A673 (cell line): ENCODE data around the gene GH2.
"Not testable (repeated sequence)": the region's sequence is repeated elsewhere in the genome, so short reads cannot be mapped to it uniquely, and the experiment has no call there.

ENCODE experiments used
- EZH2 ChIP-seq: fragments of 200-600 bp; sonication (generic); IDR thresholded peaks from 2 replicates; pipeline ENCODE4 v1.6.1; 2017; ENCODE audit warnings: borderline replicate concordance, low read depth, mild to moderate bottlenecking, mixed read lengths, antibody characterized with exemption, low read length; ENCODE audit not compliant: poor library complexity, severe bottlenecking
- TF ChIP-seq, protein P1 (sequence below): fragments of 300-800, 200-600 bp; sonication (generic); conservative IDR thresholded peaks from 2 replicates; pipeline ENCODE4 v1.5.1; 2017; ENCODE audit warnings: low read depth, mild to moderate bottlenecking, antibody characterized with exemption, low read length, moderate library complexity, mixed read lengths

DNA sequence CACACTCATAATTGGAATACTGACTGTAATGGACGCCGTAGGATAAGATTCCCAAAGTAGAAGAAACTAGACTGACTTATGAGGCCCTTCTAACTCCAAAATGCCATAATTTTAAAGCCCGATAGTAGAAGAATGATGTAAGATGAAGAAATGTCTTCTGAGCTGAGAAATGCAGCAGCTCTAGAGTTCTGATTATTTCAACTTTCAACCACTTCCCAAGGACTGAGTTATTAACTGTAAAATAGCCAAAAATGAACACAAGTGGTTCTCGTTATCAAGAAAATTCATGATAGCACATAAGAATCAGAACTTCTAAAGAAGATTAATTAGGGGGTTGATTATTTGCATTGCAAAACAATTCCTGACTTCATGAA lies 11.5 kb downstream of the GH2 start:
- TF ChIP-seq, protein P1, sequence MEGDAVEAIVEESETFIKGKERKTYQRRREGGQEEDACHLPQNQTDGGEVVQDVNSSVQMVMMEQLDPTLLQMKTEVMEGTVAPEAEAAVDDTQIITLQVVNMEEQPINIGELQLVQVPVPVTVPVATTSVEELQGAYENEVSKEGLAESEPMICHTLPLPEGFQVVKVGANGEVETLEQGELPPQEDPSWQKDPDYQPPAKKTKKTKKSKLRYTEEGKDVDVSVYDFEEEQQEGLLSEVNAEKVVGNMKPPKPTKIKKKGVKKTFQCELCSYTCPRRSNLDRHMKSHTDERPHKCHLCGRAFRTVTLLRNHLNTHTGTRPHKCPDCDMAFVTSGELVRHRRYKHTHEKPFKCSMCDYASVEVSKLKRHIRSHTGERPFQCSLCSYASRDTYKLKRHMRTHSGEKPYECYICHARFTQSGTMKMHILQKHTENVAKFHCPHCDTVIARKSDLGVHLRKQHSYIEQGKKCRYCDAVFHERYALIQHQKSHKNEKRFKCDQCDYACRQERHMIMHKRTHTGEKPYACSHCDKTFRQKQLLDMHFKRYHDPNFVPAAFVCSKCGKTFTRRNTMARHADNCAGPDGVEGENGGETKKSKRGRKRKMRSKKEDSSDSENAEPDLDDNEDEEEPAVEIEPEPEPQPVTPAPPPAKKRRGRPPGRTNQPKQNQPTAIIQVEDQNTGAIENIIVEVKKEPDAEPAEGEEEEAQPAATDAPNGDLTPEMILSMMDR = not testable (repeated sequence)
- TF ChIP-seq EZH2 = not testable (repeated sequence)
